Activated naive CD4-positive, alpha-beta T cell treated with anti-CD3 and anti-CD28 coated beads, Interleukin-2, amount 10 ng/mL, durations not matched to agents 7 days and 5 days (primary cell): ENCODE measurements around the gene SYNPR.

Experiments used
- CTCF ChIA-PET: fragments of 350-600 bp; sonication (Branson Sonifier 250); formaldehyde crosslinking; loops from one replicate; lab custom pipeline; 2021; ENCODE audit warnings: antibody characterized with exemption; lab: Charles Lee
- DNase-seq: peaks from one replicate; pipeline ENCODE4 v3.0.0-alpha.2; 2020
- H3K27ac Mint-ChIP-seq: one replicate; pipeline ENCODE4 v1.8.0; 2021; ENCODE audit warnings: mild to moderate bottlenecking, moderate library complexity, mixed read lengths
- H3K27me3 Mint-ChIP-seq: one replicate; pipeline ENCODE4 v1.8.0; 2021; ENCODE audit warnings: mild to moderate bottlenecking, mixed read lengths
- H3K36me3 Mint-ChIP-seq: one replicate; pipeline ENCODE4 v1.8.0; 2021; ENCODE audit warnings: mixed read lengths
- H3K4me1 Mint-ChIP-seq: one replicate; pipeline ENCODE4 v1.8.0; 2021; ENCODE audit warnings: mixed read lengths
- H3K4me3 Mint-ChIP-seq: one replicate; pipeline ENCODE4 v1.8.0; 2021; ENCODE audit warnings: mild to moderate bottlenecking, moderate library complexity, mixed read lengths
- H3K9me3 Mint-ChIP-seq: one replicate; pipeline ENCODE4 v1.8.0; 2021; ENCODE audit warnings: mixed read lengths

Gene SYNPR

DNA sequence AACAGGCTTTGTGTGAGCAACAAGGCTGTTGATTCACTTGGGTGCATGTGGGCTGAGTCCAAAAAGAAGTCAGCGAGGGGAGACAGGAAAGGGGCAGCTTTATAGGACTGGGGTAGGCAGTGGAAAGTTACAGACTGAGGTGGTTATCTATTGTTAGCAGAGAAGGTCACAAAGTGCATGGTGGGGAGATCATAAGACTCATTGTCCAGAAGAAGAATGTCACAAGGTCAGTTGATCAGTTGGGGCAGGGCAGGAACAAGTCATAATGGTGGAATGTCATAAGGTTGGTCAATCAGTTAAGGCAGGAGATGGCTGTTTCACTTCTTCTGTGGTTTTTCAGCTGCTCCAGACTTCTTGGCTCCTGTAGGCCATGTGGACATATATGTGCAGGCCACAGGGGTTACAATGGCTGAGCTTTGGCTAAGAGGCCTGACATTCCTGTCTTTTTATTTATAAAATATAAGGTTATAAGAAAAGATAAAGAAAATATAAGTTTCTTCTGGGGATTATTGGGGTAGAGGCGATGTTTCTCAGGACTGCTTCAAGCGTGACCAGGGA is 304.9 kb downstream of the SYNPR start:
- Mint-ChIP-seq H3K27me3 (no peaks in the 10 kb centered on the region), H3K36me3 (no peaks in the 10 kb centered on the region), H3K9me3 (peaks cover 1% of the 10 kb centered on the region), H3K4me3 (no peak overlapping the region), H3K27ac (no peak overlapping the region), H3K4me1 (no peaks in the 10 kb centered on the region)
- CTCF ChIA-PET = no interaction called here
- no peak for DNase-seq

DNA sequence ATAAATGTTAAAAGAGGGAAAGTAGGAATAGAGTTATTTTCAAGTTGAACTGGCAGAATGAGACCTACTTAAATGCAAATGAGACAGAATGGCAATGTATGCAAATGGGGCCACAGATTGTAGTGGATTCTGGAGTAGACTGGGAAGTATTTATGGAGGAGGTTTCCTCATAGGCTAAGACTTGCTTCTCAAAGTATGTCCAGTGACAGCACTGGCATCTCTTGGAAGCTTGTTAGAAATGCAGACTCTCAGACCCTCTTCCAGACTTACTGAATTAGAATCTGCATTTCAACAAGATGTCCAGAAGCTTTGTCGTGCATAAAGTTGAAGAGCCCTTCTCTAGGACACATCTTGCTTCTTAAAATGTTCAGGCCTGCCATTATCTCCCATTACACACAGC is 306.6 kb downstream of the SYNPR start:
- no peak for DNase-seq
- Mint-ChIP-seq H3K27me3 (no peaks in the 10 kb centered on the region), H3K9me3 (peaks cover 8% of the 10 kb centered on the region), H3K4me3 (no peak overlapping the region), H3K27ac (no peak overlapping the region), H3K36me3 (no peaks in the 10 kb centered on the region), H3K4me1 (no peaks in the 10 kb centered on the region)
- CTCF ChIA-PET = no interaction called here

DNA sequence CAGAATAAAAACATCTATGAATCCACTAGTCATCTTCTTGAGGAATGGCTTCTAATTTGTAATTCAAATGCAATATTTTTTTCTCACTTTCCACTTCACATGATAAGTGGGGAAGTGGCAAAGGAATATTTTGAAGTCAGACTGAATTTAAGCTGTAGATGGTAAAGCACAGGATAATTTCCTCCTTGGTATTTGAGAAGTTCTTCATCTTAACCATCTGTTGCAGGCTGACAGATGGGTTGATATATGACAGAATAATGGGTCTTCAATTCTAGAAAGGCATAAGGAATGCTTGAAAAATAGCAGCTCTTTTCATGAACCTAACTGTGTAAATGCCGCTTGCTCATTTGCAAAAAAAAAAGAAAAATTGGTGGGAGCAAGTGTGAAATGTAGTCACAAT is 307.8 kb downstream of the SYNPR start:
- CTCF ChIA-PET = no interaction called here
- H3K4me3 Mint-ChIP-seq = no peak overlapping the region
- no peak for DNase-seq
- H3K27me3 Mint-ChIP-seq = no peaks in the 10 kb centered on the region
- no peak overlapping the region for H3K27ac Mint-ChIP-seq
- H3K9me3 Mint-ChIP-seq = peaks cover 8% of the 10 kb centered on the region
- no peaks in the 10 kb centered on the region for H3K36me3 Mint-ChIP-seq
- H3K4me1 Mint-ChIP-seq = no peaks in the 10 kb centered on the region

DNA sequence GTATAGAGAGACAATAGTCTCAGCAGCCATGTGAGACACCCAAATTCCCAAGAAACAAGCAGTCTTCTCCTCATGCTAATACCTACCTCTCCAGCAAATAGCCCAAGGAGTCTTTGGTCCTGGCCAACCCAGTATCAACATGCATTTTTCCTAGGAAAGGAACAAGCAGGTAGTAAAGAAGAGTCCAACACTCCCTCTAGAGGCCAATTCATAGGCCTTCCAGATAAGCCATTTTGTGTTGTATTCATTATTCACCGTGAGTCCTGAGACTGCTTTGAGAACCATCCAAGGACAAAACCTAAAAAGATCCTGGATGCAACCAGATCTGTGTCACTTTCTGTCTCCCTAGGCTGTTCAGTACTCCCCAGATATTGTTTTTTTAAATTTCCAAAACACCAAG is 310.8 kb downstream of the SYNPR start:
- CTCF ChIA-PET = no interaction called here
- no peak overlapping the region for H3K27ac Mint-ChIP-seq
- H3K9me3 Mint-ChIP-seq = peaks cover 8% of the 10 kb centered on the region
- H3K27me3 Mint-ChIP-seq = no peaks in the 10 kb centered on the region
- H3K4me3 Mint-ChIP-seq = no peak overlapping the region
- H3K4me1 Mint-ChIP-seq = no peaks in the 10 kb centered on the region
- no peak for DNase-seq
- H3K36me3 Mint-ChIP-seq = no peaks in the 10 kb centered on the region

DNA sequence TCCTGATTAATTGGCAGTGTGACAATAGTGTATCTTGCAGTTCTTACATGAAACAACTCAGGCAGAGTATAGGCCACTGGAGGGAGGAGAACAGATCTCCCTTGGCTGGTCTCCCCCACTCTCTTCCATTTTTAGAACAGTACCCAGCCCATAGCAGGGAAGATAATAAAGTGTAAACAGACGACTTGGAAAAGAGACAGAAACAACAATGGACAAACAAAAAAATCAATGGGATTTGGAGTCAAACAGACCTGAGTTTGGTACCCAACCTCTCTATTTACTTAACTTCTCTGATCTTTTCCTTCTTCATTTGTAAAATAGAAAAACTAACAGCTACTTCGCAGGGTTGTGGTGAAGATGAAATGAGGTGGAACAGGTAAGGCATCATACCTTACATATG is 315.7 kb downstream of the SYNPR start:
- Mint-ChIP-seq H3K27me3 (no peaks in the 10 kb centered on the region), H3K27ac (no peak overlapping the region), H3K9me3 (peaks cover 1% of the 10 kb centered on the region), H3K4me3 (no peak overlapping the region), H3K36me3 (no peaks in the 10 kb centered on the region), H3K4me1 (no peaks in the 10 kb centered on the region)
- CTCF ChIA-PET = no interaction called here
- DNase-seq = no peak

DNA sequence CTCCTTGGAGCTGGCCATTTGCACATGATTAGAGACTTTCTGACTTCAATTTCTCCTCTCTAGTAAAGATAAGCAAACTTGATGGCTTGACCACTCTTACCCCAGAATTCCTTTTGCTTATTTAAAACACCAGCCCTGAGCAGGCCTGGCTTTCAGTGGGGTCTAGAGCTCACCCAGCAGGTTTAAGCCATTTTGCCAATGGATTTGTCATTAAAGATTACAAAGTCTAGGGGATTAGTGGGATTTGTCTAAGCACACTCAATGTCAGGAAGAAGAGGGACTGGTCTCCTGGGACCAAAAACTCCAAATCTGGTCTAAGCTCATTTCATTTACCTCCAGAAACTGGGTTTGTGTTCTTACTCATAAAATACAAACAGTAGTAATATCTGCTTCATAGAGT is 317.1 kb downstream of the SYNPR start:
- Mint-ChIP-seq H3K27me3 (no peaks in the 10 kb centered on the region), H3K9me3 (no peaks in the 10 kb centered on the region), H3K4me3 (no peak overlapping the region), H3K36me3 (no peaks in the 10 kb centered on the region), H3K4me1 (no peaks in the 10 kb centered on the region), H3K27ac (no peak overlapping the region)
- CTCF ChIA-PET = no interaction called here
- no peak for DNase-seq

DNA sequence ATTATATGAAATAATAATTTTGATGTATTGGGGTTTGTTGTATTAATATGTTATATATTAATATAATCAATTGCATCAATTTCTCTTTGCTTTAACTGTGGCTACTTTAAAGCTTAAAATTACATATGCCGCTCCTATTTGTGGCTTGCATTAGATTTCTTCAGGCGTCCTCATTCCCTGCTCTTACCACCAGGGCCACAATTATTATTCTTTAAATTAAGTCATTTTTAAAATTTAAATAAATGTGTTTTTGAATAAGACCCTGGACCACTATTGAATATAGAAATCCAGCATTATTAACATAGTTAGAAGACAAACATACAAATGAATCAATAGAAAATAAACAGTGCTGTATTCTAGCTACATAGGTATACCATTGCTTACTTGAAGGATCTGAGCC is 318.9 kb downstream of the SYNPR start:
- H3K36me3 Mint-ChIP-seq = no peaks in the 10 kb centered on the region

DNA sequence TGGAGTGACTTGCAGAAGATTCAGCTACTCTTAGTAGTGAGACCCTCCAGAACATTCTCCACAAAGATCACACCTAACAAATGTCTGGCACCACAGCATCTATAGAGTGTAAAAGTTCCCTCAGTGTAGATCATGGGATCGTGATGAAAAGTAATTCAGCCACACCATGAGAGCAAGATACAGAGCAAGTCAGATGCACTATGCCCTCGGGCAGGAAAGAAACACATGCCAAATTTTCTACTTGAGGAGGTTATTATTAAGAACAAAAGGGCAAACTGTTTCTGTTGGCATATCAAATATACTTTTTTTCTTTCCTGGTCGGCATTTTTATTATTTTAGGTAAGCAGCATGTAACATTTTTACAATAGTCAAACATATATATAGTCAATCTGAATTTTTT is 329.6 kb downstream of the SYNPR start:
- DNase-seq = no peak
- Mint-ChIP-seq H3K36me3 (no peaks in the 10 kb centered on the region), H3K9me3 (no peaks in the 10 kb centered on the region), H3K4me3 (no peak overlapping the region), H3K4me1 (no peaks in the 10 kb centered on the region), H3K27ac (no peak overlapping the region), H3K27me3 (no peaks in the 10 kb centered on the region)
- CTCF ChIA-PET = no interaction called here

More for the DNA sequence above, 318.9 kb downstream of the SYNPR start:
- no peak overlapping the region for H3K4me3 Mint-ChIP-seq
- no peak for DNase-seq
- H3K27me3 Mint-ChIP-seq = no peaks in the 10 kb centered on the region
- H3K9me3 Mint-ChIP-seq = no peaks in the 10 kb centered on the region
- no peak overlapping the region for H3K27ac Mint-ChIP-seq
- CTCF ChIA-PET = no interaction called here
- no peaks in the 10 kb centered on the region for H3K4me1 Mint-ChIP-seq

DNA sequence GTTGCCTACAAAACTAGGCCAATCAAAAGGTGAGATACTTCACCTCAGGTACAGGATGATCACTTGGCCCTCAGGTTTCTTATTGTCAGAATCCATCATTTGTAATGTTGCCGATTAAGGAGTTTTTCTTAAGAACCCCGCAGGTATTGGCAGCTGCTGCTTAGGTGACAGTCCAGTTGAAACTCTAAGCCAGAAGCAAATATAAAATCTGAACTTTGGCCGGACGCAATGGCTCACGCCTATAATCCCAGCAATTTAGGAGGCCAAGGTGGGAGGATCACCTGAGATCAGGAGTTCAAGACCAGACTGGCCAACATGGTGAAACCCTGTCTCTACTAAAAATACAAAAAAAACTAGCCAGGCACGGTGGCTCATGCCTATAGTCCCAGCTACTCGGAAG is 331.3 kb downstream of the SYNPR start:
- no peak overlapping the region for H3K4me3 Mint-ChIP-seq
- no peaks in the 10 kb centered on the region for H3K4me1 Mint-ChIP-seq
- DNase-seq = no peak
- H3K9me3 Mint-ChIP-seq = no peaks in the 10 kb centered on the region
- no peaks in the 10 kb centered on the region for H3K27me3 Mint-ChIP-seq
- H3K36me3 Mint-ChIP-seq = no peaks in the 10 kb centered on the region
- CTCF ChIA-PET = no interaction called here
- no peak overlapping the region for H3K27ac Mint-ChIP-seq

DNA sequence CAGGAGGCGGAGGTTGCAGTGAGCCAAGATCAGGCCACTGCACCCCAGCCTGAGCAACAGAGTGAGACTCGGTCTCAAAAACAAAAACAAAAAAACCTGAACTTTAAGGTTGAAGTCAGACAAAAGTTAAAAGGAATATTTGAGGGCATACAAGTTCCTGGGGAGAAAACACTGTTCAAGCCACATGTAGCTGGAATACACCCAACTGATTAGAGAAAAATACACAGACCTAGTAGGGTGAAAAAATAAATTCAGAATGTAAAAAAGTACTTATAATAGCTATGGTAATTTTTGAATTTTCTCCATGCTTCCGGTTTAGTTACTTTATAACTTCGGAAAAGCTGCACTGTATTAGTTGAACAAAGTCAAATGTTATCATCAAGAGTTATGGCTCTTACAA is 331.7 kb downstream of the SYNPR start:
- Mint-ChIP-seq H3K9me3 (no peaks in the 10 kb centered on the region), H3K27me3 (no peaks in the 10 kb centered on the region), H3K27ac (no peak overlapping the region), H3K36me3 (no peaks in the 10 kb centered on the region), H3K4me3 (no peak overlapping the region), H3K4me1 (no peaks in the 10 kb centered on the region)
- no peak for DNase-seq
- CTCF ChIA-PET = no interaction called here

DNA sequence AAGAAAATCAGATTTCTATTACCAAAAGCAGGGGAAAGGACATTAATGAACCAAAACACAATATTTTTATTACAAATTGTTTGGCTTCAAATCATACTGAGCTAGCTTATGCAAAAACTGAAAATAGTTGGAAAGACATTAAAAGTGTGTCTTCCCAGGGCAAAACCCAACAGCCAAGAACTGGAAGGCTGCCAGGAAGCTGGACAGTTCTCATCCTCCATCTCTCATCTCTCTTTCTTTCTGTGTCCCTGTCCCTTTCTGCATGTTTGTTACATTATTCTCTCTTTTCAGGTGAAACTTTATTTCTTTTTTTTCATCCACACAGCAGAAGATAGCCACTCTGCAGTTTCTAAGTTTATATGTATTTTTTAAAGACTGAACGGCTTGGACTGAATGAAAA is 333.3 kb downstream of the SYNPR start:
- CTCF ChIA-PET = no interaction called here
- Mint-ChIP-seq H3K27ac (no peak overlapping the region), H3K4me1 (no peaks in the 10 kb centered on the region), H3K36me3 (no peaks in the 10 kb centered on the region), H3K27me3 (no peaks in the 10 kb centered on the region), H3K4me3 (no peak overlapping the region), H3K9me3 (no peaks in the 10 kb centered on the region)
- DNase-seq = no peak

DNA sequence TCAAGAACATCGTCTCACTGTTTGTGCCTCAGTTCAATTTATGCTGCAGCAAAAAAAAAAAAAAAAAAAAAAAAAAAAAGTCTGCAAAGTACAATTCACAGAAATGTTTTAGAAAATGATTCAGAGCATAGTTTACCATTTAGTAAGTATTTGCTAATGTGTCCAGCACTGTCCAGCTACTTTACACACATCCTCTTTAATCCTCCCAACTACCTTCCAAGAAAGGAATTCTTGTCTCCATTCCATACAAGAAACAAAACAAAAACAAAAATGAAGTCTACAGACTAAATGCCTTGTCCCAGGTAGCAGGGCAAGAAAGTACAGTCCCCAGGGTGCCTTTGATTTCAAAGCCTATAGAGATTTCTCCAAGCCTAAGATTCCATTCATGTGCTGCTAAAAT is 335.5 kb downstream of the SYNPR start:
- no peaks in the 10 kb centered on the region for H3K27me3 Mint-ChIP-seq
- no peaks in the 10 kb centered on the region for H3K9me3 Mint-ChIP-seq
- no peak overlapping the region for H3K4me3 Mint-ChIP-seq
- H3K36me3 Mint-ChIP-seq = no peaks in the 10 kb centered on the region
- CTCF ChIA-PET = no interaction called here
- DNase-seq = no peak
- no peaks in the 10 kb centered on the region for H3K4me1 Mint-ChIP-seq
- H3K27ac Mint-ChIP-seq = no peak overlapping the region

DNA sequence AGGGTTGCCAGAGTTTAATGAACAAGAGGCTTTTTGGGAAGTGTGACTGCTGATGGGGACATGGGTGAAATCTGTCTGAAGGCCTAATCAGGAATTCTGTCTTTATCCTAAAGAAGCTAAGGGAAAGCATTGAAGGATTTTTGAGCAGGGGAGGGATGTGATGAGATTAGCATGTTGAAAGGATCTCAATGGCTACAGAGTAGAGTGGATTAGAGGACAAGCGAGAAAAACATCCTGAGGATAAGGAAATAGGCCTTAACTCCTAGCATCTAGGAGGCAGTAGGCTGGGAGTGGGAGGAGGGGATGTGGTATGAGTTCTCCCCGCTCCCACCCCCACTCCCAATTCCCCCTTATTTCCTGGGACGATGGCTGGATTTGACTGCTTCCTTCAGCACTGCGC is 339.3 kb downstream of the SYNPR start:
- H3K9me3 Mint-ChIP-seq = no peaks in the 10 kb centered on the region

DNA sequence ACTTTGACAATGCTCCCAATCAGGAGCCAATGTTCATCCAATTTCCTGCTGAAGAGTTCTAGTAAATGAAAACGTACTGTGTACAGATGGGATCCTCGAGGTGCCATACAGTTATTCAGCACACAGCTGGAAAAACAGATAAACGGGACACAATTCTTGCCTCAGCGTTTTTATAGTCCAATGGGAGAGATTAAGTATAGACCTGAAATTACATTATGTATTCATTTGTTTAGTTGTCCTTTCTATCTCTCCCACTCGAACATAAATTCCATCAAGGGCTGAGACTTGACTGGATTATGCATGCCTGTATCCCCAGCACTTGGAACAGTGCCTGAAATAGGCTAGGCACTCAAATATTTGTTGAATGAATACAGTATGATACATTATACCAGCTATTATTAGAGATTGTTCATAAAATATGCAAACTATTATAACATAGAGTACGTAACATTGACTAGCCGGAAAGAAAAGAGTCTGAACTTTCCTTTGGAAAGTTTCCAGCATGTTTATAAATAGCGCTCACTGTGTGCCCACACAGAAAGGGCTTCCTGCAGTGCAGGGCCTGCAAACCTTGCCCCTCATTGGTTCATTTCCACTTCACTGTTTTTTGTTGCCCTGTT is 346.9 kb downstream of the SYNPR start:
- DNase-seq = no peak
- Mint-ChIP-seq H3K9me3 (no peaks in the 10 kb centered on the region), H3K36me3 (no peaks in the 10 kb centered on the region), H3K27ac (no peak overlapping the region), H3K4me3 (no peak overlapping the region), H3K27me3 (no peaks in the 10 kb centered on the region), H3K4me1 (no peaks in the 10 kb centered on the region)
- CTCF ChIA-PET = no interaction called here

More for the DNA sequence above, 339.3 kb downstream of the SYNPR start:
- Mint-ChIP-seq H3K4me3 (no peak overlapping the region), H3K27ac (no peak overlapping the region), H3K27me3 (no peaks in the 10 kb centered on the region), H3K36me3 (no peaks in the 10 kb centered on the region), H3K4me1 (no peaks in the 10 kb centered on the region)
- no peak for DNase-seq
- CTCF ChIA-PET = no interaction called here

DNA sequence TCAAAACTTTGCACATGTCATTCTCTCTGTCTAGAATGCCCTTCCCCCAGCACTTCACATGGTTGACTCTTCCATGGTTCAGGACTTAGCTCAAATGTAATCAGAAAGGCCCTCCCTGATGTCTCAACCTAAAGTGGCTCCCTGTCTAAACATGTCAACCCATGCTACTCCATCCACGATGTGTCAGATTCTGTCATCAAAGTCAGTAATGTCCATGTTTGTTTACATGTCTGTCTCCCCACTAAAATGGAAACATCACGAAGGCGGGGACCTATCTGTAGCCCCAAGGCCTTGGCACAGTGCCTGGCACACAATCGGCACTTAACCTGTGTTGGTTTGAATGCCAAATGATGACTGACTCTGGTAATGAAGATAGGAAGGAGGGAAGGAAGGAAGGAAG is 353.6 kb downstream of the SYNPR start:
- CTCF ChIA-PET = no interaction called here
- H3K4me3 Mint-ChIP-seq = no peak overlapping the region
- H3K4me1 Mint-ChIP-seq = no peaks in the 10 kb centered on the region
- no peaks in the 10 kb centered on the region for H3K9me3 Mint-ChIP-seq
- no peaks in the 10 kb centered on the region for H3K36me3 Mint-ChIP-seq
- DNase-seq = no peak
- H3K27me3 Mint-ChIP-seq = no peaks in the 10 kb centered on the region
- H3K27ac Mint-ChIP-seq = no peak overlapping the region

DNA sequence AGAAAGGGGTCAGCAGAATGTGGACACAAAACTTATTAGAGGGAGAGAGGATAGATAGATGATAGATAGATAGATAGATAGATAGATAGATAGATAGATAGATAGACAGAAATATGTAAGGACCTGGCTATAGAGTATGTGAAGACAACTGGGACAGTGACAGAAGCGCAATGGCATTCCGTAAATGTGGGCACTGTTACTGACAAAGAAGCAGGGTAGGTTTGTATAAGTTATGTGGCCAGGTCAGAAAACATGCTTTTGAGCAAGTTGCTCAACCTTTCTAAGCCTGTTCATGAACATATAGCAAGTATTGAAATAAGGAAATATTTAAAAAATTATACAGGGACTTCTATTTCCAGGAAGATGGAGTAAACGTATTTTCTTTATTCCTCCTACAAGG is 357.1 kb downstream of the SYNPR start:
- H3K4me1 Mint-ChIP-seq = no peaks in the 10 kb centered on the region
- no peaks in the 10 kb centered on the region for H3K36me3 Mint-ChIP-seq
- DNase-seq = no peak
- no peaks in the 10 kb centered on the region for H3K27me3 Mint-ChIP-seq
- no peak overlapping the region for H3K27ac Mint-ChIP-seq
- H3K4me3 Mint-ChIP-seq = no peak overlapping the region
- CTCF ChIA-PET = no interaction called here
- no peaks in the 10 kb centered on the region for H3K9me3 Mint-ChIP-seq
